Astrocyte (in vitro differentiated cells and primary cell): ENCODE measurements around the gene SAMHD1.

Source experiments
- EZH2 ChIP-seq: IDR thresholded peaks from 2 replicates; pipeline ENCODE4 v1.6.1; 2012; ENCODE audit warnings: mild to moderate bottlenecking, low read length, inconsistent platforms; ENCODE audit not compliant: insufficient read depth
- TF ChIP-seq, protein P1 (sequence below): IDR thresholded peaks from 2 replicates; pipeline ENCODE4 v1.5.1; 2011; ENCODE audit warnings: low read depth, mild to moderate bottlenecking, inconsistent platforms, low read length, moderate library complexity; ENCODE audit not compliant: insufficient read depth

DNA sequence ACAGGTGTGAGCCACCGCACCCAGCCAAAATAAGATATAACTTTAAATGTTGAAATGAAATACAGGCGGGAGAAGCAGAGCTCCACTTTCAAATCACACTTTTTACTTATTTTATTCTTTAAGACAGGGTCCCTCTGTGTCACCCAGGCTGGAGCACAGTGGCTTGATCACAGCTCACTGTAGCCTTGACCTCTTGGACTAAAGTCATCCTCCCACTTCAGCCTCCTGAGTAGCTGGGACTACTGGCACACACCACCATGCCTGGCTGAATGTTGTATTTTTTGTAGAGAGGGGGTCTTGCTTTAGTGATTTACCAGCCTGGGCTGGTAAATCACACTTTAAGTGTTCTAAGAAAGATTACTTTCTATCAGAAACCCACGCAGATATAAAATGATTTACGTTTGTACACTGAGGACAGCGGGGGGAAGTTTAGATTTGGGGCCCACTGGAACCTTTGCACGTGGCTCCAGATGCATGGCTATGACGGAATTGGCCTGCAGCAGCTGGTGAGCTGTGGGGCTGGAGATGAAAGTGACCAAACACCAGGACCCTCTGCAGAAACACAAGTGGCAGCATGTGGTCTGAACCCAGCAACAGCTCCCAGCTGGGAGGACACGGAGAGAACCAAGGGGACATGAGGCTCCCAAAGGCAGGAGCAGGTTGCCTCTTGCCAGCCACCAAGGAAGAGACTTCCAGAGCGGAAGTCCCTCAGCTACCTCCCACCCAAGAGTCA lies 102.0 kb downstream of the SAMHD1 start:
- TF ChIP-seq, protein P1, sequence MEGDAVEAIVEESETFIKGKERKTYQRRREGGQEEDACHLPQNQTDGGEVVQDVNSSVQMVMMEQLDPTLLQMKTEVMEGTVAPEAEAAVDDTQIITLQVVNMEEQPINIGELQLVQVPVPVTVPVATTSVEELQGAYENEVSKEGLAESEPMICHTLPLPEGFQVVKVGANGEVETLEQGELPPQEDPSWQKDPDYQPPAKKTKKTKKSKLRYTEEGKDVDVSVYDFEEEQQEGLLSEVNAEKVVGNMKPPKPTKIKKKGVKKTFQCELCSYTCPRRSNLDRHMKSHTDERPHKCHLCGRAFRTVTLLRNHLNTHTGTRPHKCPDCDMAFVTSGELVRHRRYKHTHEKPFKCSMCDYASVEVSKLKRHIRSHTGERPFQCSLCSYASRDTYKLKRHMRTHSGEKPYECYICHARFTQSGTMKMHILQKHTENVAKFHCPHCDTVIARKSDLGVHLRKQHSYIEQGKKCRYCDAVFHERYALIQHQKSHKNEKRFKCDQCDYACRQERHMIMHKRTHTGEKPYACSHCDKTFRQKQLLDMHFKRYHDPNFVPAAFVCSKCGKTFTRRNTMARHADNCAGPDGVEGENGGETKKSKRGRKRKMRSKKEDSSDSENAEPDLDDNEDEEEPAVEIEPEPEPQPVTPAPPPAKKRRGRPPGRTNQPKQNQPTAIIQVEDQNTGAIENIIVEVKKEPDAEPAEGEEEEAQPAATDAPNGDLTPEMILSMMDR, result no peak
- TF ChIP-seq EZH2, result no peak
